H1 (cell line): Measurements from ENCODE around the gene MTCH2. TPM values are rescaled to one million over a fixed set of nuclear protein-coding genes. Genes with fewer than 3 reads are reported as not detected.

Source experiments
- CTCF ChIA-PET: fragments of 300-600 bp; sonication (Branson Sonifier 250); formaldehyde crosslinking; loops from one replicate; lab custom pipeline; 2021; ENCODE audit not compliant: partially characterized antibody; lab: Charles Lee
- POLR2A ChIA-PET: fragments of 300-600 bp; sonication (Branson Sonifier 250); formaldehyde crosslinking; loops from one replicate; lab custom pipeline; 2021; ENCODE audit warnings: inconsistent platforms; ENCODE audit not compliant: partially characterized antibody; lab: Charles Lee
- DNase-seq, 2 experiments: peaks; one replicate each; pipeline versions ENCODE4 v3.0.0 to v3.0.0-alpha.2; 2010 to 2022; ENCODE audit warnings: low spot score in 2 of 2, low read depth in 1 of 2, mixed read lengths in 1 of 2
- FAIRE-seq: peaks from 2 replicates; lab custom pipeline; 2011; peaks lifted over from hg19 to GRCh38; lab: Jason Lieb, UNC
- H2AFZ ChIP-seq: 2 replicates; pipeline ENCODE4 v1.8.1; 2012; ENCODE audit warnings: low read length, inconsistent platforms
- H2AK5ac ChIP-seq: 2 replicates; pipeline ENCODE4 v1.6.1; 2013; ENCODE audit warnings: low read depth, low read length
- H2BK120ac ChIP-seq: replicated peaks from 2 replicates; pipeline ENCODE3; 2013; ENCODE audit warnings: low read depth, low read length, inconsistent platforms
- H2BK12ac ChIP-seq: 2 replicates; pipeline ENCODE4 v1.6.1; 2013; ENCODE audit warnings: low read depth, low read length
- H2BK15ac ChIP-seq: 2 replicates; pipeline ENCODE4 v1.6.1; 2013; ENCODE audit warnings: low read length
- H2BK20ac ChIP-seq: 2 replicates; pipeline ENCODE4 v1.6.1; 2013; ENCODE audit warnings: low read length
- H2BK5ac ChIP-seq: 2 replicates; pipeline ENCODE4 v1.6.1; 2013; ENCODE audit warnings: low read depth, low read length
- H3K14ac ChIP-seq: 2 replicates; pipeline ENCODE4 v1.6.1; 2013; ENCODE audit warnings: inconsistent platforms; ENCODE audit not compliant: insufficient read length
- H3K18ac ChIP-seq: 2 replicates; pipeline ENCODE4 v1.6.1; 2013; ENCODE audit warnings: low read length; ENCODE audit errors: extremely low read depth
- H3K23ac ChIP-seq: 2 replicates; pipeline ENCODE4 v1.6.1; 2013; ENCODE audit warnings: inconsistent platforms; ENCODE audit not compliant: insufficient read length
- H3K23me2 ChIP-seq: 2 replicates; pipeline ENCODE4 v1.6.1; 2013; ENCODE audit warnings: low read depth, low read length
- H3K27ac ChIP-seq: 2 replicates; pipeline ENCODE4 v1.6.1; 2011; ENCODE audit warnings: low read depth, low read length, inconsistent platforms
- H3K27me3 ChIP-seq, 4 experiments: replicated peaks in 1 of 4; 1 replicate in 1 of 4; 2 replicates in 3 of 4; pipeline versions ENCODE4 v1.6.1 to v1.8.1; 2011 to 2013; ENCODE audit warnings: low read length in 3 of 4, mild to moderate bottlenecking in 3 of 4, inconsistent platforms in 2 of 4, mixed read lengths in 2 of 4, moderate library complexity in 1 of 4; ENCODE audit not compliant: control insufficient read depth in 3 of 4, insufficient read depth in 3 of 4; ENCODE audit errors: extremely low read depth in 1 of 4
- H3K36me3 ChIP-seq, 4 experiments: 2 replicates each; pipeline versions ENCODE4 v1.6.1 to v1.8.1; 2011 to 2013; ENCODE audit warnings: mild to moderate bottlenecking in 4 of 4, low read length in 3 of 4, moderate library complexity in 2 of 4, control low read depth in 1 of 4, inconsistent platforms in 1 of 4; ENCODE audit not compliant: insufficient read depth in 4 of 4, control insufficient read depth in 2 of 4
- H3K4ac ChIP-seq: replicated peaks from 2 replicates; pipeline ENCODE3; 2013; ENCODE audit warnings: low read length, low read depth, mixed read lengths, inconsistent platforms; ENCODE audit not compliant: insufficient read length
- H3K4me1 ChIP-seq, 4 experiments: replicated peaks in 1 of 4; 1 replicate in 1 of 4; 2 replicates in 3 of 4; pipeline versions ENCODE4 v1.6.1 to v1.8.1; 2011 to 2013; ENCODE audit warnings: low read length in 3 of 4, inconsistent platforms in 2 of 4, mixed read lengths in 1 of 4; ENCODE audit not compliant: insufficient read depth in 4 of 4, control insufficient read depth in 3 of 4
- H3K4me2 ChIP-seq, 2 experiments: 2 replicates each; pipeline versions ENCODE4 v1.6.1 to v1.8.1; 2011 to 2013; ENCODE audit warnings: low read depth in 2 of 2, low read length in 2 of 2, control low read depth in 1 of 2, inconsistent platforms in 1 of 2, mild to moderate bottlenecking in 1 of 2; ENCODE audit not compliant: insufficient read depth in 1 of 2
- H3K4me3 ChIP-seq, 4 experiments: fragments of 200-600, 300-600 bp in 1 of 4; sonication (generic), shearing (Covaris generic), sonication (Bioruptor Twin) in 1 of 4; 2 replicates each; pipeline versions ENCODE4 v1.5.1 to v1.8.1; 2011 to 2016; ENCODE audit warnings: low read length in 4 of 4, low read depth in 3 of 4, control low read depth in 2 of 4, inconsistent platforms in 2 of 4, mild to moderate bottlenecking in 2 of 4, mixed read lengths in 1 of 4, moderate library complexity in 1 of 4; ENCODE audit not compliant: insufficient read depth in 2 of 4; ENCODE audit errors: extremely low read depth in 1 of 4
- H3K56ac ChIP-seq: replicated peaks from 2 replicates; pipeline ENCODE3; 2013; ENCODE audit warnings: low read depth, mild to moderate bottlenecking, mixed read lengths, low read length, inconsistent platforms; ENCODE audit not compliant: insufficient read length
- H3K79me1 ChIP-seq: 2 replicates; pipeline ENCODE4 v1.6.1; 2013; ENCODE audit warnings: low read depth, low read length, control low read depth
- H3K79me2 ChIP-seq, 2 experiments: 2 replicates each; pipeline versions ENCODE4 v1.6.1 to v1.8.1; 2012 to 2013; ENCODE audit warnings: low read length in 2 of 2, mild to moderate bottlenecking in 2 of 2, inconsistent platforms in 1 of 2; ENCODE audit not compliant: insufficient read depth in 2 of 2, control insufficient read depth in 1 of 2
- H3K9ac ChIP-seq, 4 experiments: replicated peaks in 1 of 4; 1 replicate in 1 of 4; 2 replicates in 3 of 4; pipeline versions ENCODE4 v1.6.1 to v1.8.1; 2011 to 2013; ENCODE audit warnings: low read depth in 3 of 4, low read length in 3 of 4, control low read depth in 2 of 4, mild to moderate bottlenecking in 2 of 4, moderate library complexity in 2 of 4, inconsistent platforms in 1 of 4; ENCODE audit errors: extremely low read depth in 1 of 4
- H3K9me3 ChIP-seq, 2 experiments: 2 replicates each; pipeline versions ENCODE4 v1.6.1 to v1.8.1; 2012 to 2013; ENCODE audit warnings: mild to moderate bottlenecking in 2 of 2, moderate library complexity in 2 of 2, control low read depth in 1 of 2, inconsistent platforms in 1 of 2, low read depth in 1 of 2, low read length in 1 of 2, mixed read lengths in 1 of 2; ENCODE audit not compliant: insufficient read depth in 2 of 2
- H4K20me1 ChIP-seq, 2 experiments: replicated peaks in 1 of 2; 2 replicates each; pipeline versions ENCODE3 to v1.8.1; 2011 to 2013; ENCODE audit warnings: inconsistent platforms in 2 of 2, low read length in 2 of 2, mild to moderate bottlenecking in 1 of 2; ENCODE audit not compliant: insufficient read depth in 2 of 2, control insufficient read depth in 1 of 2
- H4K5ac ChIP-seq: 2 replicates; pipeline ENCODE4 v1.6.1; 2013; ENCODE audit warnings: low read length, low read depth, mixed read lengths, inconsistent platforms; ENCODE audit not compliant: insufficient read length
- H4K8ac ChIP-seq: 2 replicates; pipeline ENCODE4 v1.8.0; 2013; ENCODE audit warnings: mild to moderate bottlenecking, moderate library complexity, low read length, inconsistent platforms; ENCODE audit not compliant: insufficient read depth; ENCODE audit errors: extremely low read depth
- H4K91ac ChIP-seq: replicated peaks from 2 replicates; pipeline ENCODE3; 2013; ENCODE audit warnings: low read length, mixed read lengths, inconsistent platforms; ENCODE audit not compliant: insufficient read length
- BCL11A ChIP-seq, 2 experiments: IDR thresholded peaks; one replicate each; pipeline ENCODE4 v1.6.1; 2011; ENCODE audit warnings: low read depth in 2 of 2, low read length in 2 of 2, mild to moderate bottlenecking in 2 of 2
- CHD1 ChIP-seq: IDR thresholded peaks from 2 replicates; pipeline ENCODE4 v1.6.1; 2012; ENCODE audit warnings: low read depth, low read length, improper control_type of control experiment
- EZH2 ChIP-seq: fragments of 200-600 bp; sonication (generic); IDR thresholded peaks from 2 replicates; pipeline ENCODE4 v1.7.1; 2012; ENCODE audit warnings: low read depth, mild to moderate bottlenecking, moderate library complexity, low read length, inconsistent platforms; ENCODE audit not compliant: severe bottlenecking
- GABPA ChIP-seq: IDR thresholded peaks from 2 replicates; pipeline ENCODE4 v1.6.1; 2011; ENCODE audit warnings: mild to moderate bottlenecking, low read length, moderate library complexity, borderline replicate concordance; ENCODE audit not compliant: insufficient read depth
- GTF2F1 ChIP-seq: IDR thresholded peaks from 2 replicates; pipeline ENCODE4 v1.6.1; 2012; ENCODE audit warnings: low read depth, low read length, improper control_type of control experiment, borderline replicate concordance
- JUND ChIP-seq: IDR thresholded peaks from 2 replicates; pipeline ENCODE4 v1.6.1; 2011; ENCODE audit warnings: mild to moderate bottlenecking, improper control_type of control experiment, low read length
- RXRA ChIP-seq: IDR thresholded peaks from 2 replicates; pipeline ENCODE4 v1.6.1; 2011; ENCODE audit warnings: low read depth, mild to moderate bottlenecking, low read length, moderate library complexity; ENCODE audit not compliant: insufficient read depth
- SP4 ChIP-seq: IDR thresholded peaks from 2 replicates; pipeline ENCODE4 v1.6.1; 2012; ENCODE audit warnings: low read length, inconsistent platforms
- SRF ChIP-seq: IDR thresholded peaks from 2 replicates; pipeline ENCODE4 v1.6.1; 2011; ENCODE audit warnings: mild to moderate bottlenecking, low read depth, low read length, moderate library complexity
- TBP ChIP-seq: IDR thresholded peaks from 2 replicates; pipeline ENCODE4 v1.6.1; 2011; ENCODE audit warnings: low read depth, low read length, improper control_type of control experiment
- ZNF274 ChIP-seq: IDR thresholded peaks from 2 replicates; pipeline ENCODE4 v1.7.0; 2012; ENCODE audit warnings: low read length, borderline replicate concordance; ENCODE audit errors: extremely low read depth
- WGBS, 2 experiments: shearing (Covaris generic) in 1 of 2; methylation state at CpG; one replicate each; pipeline versions ENCODE4 v1.1.6 to v1.1.7; 2013 to 2015; ENCODE audit warnings: low lambda C conversion rate in 2 of 2, mixed read lengths in 2 of 2, inconsistent platforms in 1 of 2, low coverage in 1 of 2, missing lambda C conversion rate in 1 of 2; ENCODE audit not compliant: insufficient replicate concordance in 2 of 2, insufficient coverage in 1 of 2, insufficient read length in 1 of 2; ENCODE audit errors: extremely low coverage in 1 of 2, missing lambda C conversion rate in 1 of 2; 5-methylcytosine and 5-hydroxymethylcytosine counted together
- polyA plus RNA-seq, 7 experiments: library from polyadenylated mRNA; depleted of rRNA in 3 of 7; stranded (reverse) in 5 of 7; unstranded in 2 of 7; fragments of >200 nt in 5 of 7; fragments of 200-250 nt in 2 of 7; gene quantifications; 1 replicate in 5 of 7; 2 replicates in 1 of 7; 4 replicates in 1 of 7; pipeline versions ENCODE4 v1.2.1 to v1.2.3, GENCODE V29; 2011 to 2013; ENCODE audit warnings: missing spikeins in 2 of 7, mixed read lengths in 2 of 7
- total RNA-seq: library from RNA; stranded (reverse); fragmentation: NEBNext Ultra II Directional; extraction: Animal tissue kit (Norgen Biotek cat#: 25700); gene quantifications from 2 replicates; pipeline ENCODE4 v1.2.1, GENCODE V29; 2021
- TF ChIP-seq, protein P1 (sequence below): IDR thresholded peaks from 2 replicates; pipeline ENCODE4 v1.6.1; 2012; ENCODE audit warnings: low read length, inconsistent platforms

The MTCH2 gene
- total and polyA plus RNA-seq, 2 of the 8 experiments (the other 6 are each of a cell fraction or from before 2014, with no cell fraction given): 157 to 171 TPM

DNA sequence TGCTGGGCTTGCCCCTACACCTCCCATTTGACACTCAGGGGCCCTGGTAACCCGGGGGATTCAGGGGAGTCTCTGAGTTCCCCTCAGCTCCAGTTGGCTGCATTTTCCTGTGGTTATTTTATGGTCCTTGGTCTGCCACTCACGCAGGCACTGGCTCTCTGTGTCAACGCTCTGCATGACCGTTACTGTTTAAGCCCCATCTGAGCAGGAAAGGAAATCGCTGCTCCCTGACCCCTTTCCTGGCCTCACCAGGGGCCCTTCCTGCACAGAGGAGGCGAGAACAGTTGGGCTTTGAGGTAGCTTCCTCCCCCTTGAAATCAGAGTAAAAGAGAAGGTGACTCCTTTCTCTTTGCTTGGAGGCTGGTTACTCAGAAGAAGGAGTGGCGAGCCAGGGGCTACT, 50.6 kb downstream of the MTCH2 start:
- no peaks in the 10 kb centered on the region for H3K79me1 ChIP-seq
- H4K5ac ChIP-seq: no peak overlapping the region
- FAIRE-seq (no peak), DNase-seq (no peak)
- no peak overlapping the region; a peak in 1 of 4 replicates for H3K4me2 ChIP-seq
- H3K23ac ChIP-seq: no peak overlapping the region
- 64% methylated on average over 7 of the region's 7 CpGs; no CpG with 5 or more reads in 1 of the 2 experiments for WGBS, 2 experiments
- no peak overlapping the region for H2BK120ac ChIP-seq
- H3K4me3 ChIP-seq: no peak overlapping the region
- H2BK5ac ChIP-seq: no peak overlapping the region
- H3K36me3 ChIP-seq: no peaks in the 10 kb centered on the region
- H3K14ac ChIP-seq: no peak overlapping the region
- H3K4ac ChIP-seq: no peak overlapping the region
- no peaks in the 10 kb centered on the region for H4K20me1 ChIP-seq
- H2BK12ac ChIP-seq: 0 out of 2 replicates have a peak overlapping the region, but pooled peaks have one; percentile 28
- no peak overlapping the region for H3K18ac ChIP-seq
- H2AK5ac ChIP-seq: no peak overlapping the region
- no peak overlapping the region for H3K27ac ChIP-seq
- peaks cover 0 to 32% (median 26%) of the 10 kb centered on the region in 4 experiments; a peak in 6 of 7 replicates for H3K27me3 ChIP-seq
- no peak overlapping the region; the same call in 1 of the 2 replicates for H4K8ac ChIP-seq
- POLR2A ChIA-PET: interaction anchor here (0.9 to 5.1 kb wide), 6 partner anchors 11 to 40 kb away, joined by 3 to 42 read pairs (median 8); partner anchors contain the start of genes KBTBD4, NDUFS3 and PTPMT1
- no peak overlapping the region for H2AFZ ChIP-seq
- no peak overlapping the region for H2BK20ac ChIP-seq
- no peak overlapping the region for H3K56ac ChIP-seq
- H3K79me2 ChIP-seq: no peaks in the 10 kb centered on the region
- CTCF ChIA-PET: interaction anchor here (1.1 to 2.8 kb wide), 4 partner anchors 25 to 179 kb away, joined by 3 to 8 read pairs (median 4); no protein-coding TSS in a partner anchor
- peaks cover 3 to 8% (median 4%) of the 10 kb centered on the region in 4 experiments; a peak in 6 of 7 replicates for H3K4me1 ChIP-seq
- H2BK15ac ChIP-seq: no peak overlapping the region
- no peak overlapping the region for H3K9ac ChIP-seq
- no peak overlapping the region for H4K91ac ChIP-seq
- H3K23me2 ChIP-seq: peaks cover 2% of the 10 kb centered on the region; the same call in 1 of the 2 replicates
- H3K9me3 ChIP-seq: no peaks in the 10 kb centered on the region
- no peak for TF ChIP-seq SP4
- no peak for TF ChIP-seq CHD1
- TF ChIP-seq GABPA: no peak
- TF ChIP-seq BCL11A (IDR thresholded peaks at IDR 0.05; ENCODE audit: low read depth in 2 of 2, low read length in 2 of 2): no peak
- TF ChIP-seq EZH2: no peak
- TF ChIP-seq, protein P1, sequence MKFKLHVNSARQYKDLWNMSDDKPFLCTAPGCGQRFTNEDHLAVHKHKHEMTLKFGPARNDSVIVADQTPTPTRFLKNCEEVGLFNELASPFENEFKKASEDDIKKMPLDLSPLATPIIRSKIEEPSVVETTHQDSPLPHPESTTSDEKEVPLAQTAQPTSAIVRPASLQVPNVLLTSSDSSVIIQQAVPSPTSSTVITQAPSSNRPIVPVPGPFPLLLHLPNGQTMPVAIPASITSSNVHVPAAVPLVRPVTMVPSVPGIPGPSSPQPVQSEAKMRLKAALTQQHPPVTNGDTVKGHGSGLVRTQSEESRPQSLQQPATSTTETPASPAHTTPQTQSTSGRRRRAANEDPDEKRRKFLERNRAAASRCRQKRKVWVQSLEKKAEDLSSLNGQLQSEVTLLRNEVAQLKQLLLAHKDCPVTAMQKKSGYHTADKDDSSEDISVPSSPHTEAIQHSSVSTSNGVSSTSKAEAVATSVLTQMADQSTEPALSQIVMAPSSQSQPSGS: no peak
- TF ChIP-seq RXRA: no peak
- TF ChIP-seq JUND: no peak
- no peak for TF ChIP-seq ZNF274
- TF ChIP-seq SRF: no peak
- TF ChIP-seq GTF2F1: no peak
- TF ChIP-seq TBP: no peak
